ENCODE data around the gene PLK5.

DNA sequence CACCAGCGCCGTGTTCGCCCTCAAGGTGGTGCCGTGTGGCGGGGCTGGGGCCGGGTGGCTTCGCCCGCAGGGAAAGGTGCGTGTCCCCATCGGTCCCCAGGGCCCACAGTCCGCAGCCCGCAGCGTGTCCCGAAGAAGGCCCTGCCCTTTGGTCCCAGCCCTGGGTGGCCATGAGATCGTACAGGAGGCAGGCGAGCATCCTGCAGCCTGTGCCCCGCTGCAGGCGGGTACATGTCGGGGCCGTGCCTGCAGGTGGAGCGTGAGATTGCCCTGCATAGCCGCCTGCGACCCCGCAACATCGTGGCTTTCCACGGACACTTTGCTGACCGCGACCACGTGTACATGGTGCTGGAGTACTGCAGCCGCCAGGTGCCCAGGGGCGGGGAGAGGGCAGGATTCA is 1.5 kb downstream of the PLK5 start:
- TF ChIP-seq CREB1 (IDR thresholded peaks at IDR 0.05; ENCODE audit: low read depth) = no peak
- TF ChIP-seq YY1 (IDR thresholded peaks at IDR 0.05; ENCODE audit: low read depth) = no peak
- TF ChIP-seq TAF1 (IDR thresholded peaks at IDR 0.05; ENCODE audit: low read depth) = no peak
- TF ChIP-seq CEBPB (IDR thresholded peaks at IDR 0.05) = no peak
- TF ChIP-seq EP300 (IDR thresholded peaks at IDR 0.05; ENCODE audit: borderline replicate concordance) = no peak
- TF ChIP-seq, protein P1, sequence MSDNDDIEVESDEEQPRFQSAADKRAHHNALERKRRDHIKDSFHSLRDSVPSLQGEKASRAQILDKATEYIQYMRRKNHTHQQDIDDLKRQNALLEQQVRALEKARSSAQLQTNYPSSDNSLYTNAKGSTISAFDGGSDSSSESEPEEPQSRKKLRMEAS (IDR thresholded peaks at IDR 0.05) = no peak
- TF ChIP-seq ZBTB7A (IDR thresholded peaks at IDR 0.05; ENCODE audit: low read depth) = no peak
- no peak for TF ChIP-seq TEAD4 (IDR thresholded peaks at IDR 0.05)
- TF ChIP-seq, protein P2, sequence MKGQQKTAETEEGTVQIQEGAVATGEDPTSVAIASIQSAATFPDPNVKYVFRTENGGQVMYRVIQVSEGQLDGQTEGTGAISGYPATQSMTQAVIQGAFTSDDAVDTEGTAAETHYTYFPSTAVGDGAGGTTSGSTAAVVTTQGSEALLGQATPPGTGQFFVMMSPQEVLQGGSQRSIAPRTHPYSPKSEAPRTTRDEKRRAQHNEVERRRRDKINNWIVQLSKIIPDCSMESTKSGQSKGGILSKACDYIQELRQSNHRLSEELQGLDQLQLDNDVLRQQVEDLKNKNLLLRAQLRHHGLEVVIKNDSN (IDR thresholded peaks at IDR 0.05) = no peak
- no peak for TF ChIP-seq NFIC (IDR thresholded peaks at IDR 0.05)

Data from Ishikawa (cell line).